GM12892 (cell line): ENCODE measurements around the gene CCNB1IP1.
"Not testable (repeated sequence)": the region's sequence is repeated elsewhere in the genome, so short reads cannot be mapped to it uniquely, and the experiment has no call there.

Source experiments
- DNase-seq: peaks from one replicate; pipeline ENCODE4 v3.0.0; 2011; ENCODE audit not compliant: insufficient read length
- FAIRE-seq: peaks from 2 replicates; lab custom pipeline; 2011; peaks lifted over from hg19 to GRCh38; lab: Jason Lieb, UNC
- POLR2A ChIP-seq: IDR thresholded peaks from 2 replicates; pipeline ENCODE4 v1.6.1; 2011; ENCODE audit warnings: low read depth, low read length, control low read depth
- POLR2AphosphoS5 ChIP-seq: IDR thresholded peaks from 2 replicates; pipeline ENCODE4 v1.6.1; 2011; ENCODE audit warnings: low read depth, low read length, control low read depth
- TAF1 ChIP-seq: IDR thresholded peaks from 2 replicates; pipeline ENCODE4 v1.6.1; 2011; ENCODE audit warnings: low read depth, mild to moderate bottlenecking, control low read depth, low read length, borderline replicate concordance

CCNB1IP1 gene

GRCh38 chr14:20278414-20278813 is 54.7 kb downstream of the CCNB1IP1 start:
- FAIRE-seq (peak; percentile 40), DNase-seq (no peak)
- TF ChIP-seq POLR2AphosphoS5 (no peak), POLR2A (no peak), TAF1 (no peak)

GRCh38 chr14:20277409-20277808 is 55.7 kb downstream of the CCNB1IP1 start:
- TF ChIP-seq POLR2A (no peak), POLR2AphosphoS5 (no peak), TAF1 (no peak)
- DNase-seq, result no peak
- no peak for FAIRE-seq

GRCh38 chr14:20274062-20274461 is 59.0 kb downstream of the CCNB1IP1 start:
- no peak for FAIRE-seq
- TF ChIP-seq POLR2AphosphoS5 (no peak), TAF1 (no peak), POLR2A (no peak)
- DNase-seq, result no peak

- FAIRE-seq, result not testable (repeated sequence)
Observed at GRCh38 chr14:20264361-20264760, 68.7 kb downstream of the CCNB1IP1 start.

GRCh38 chr14:20262642-20263128 is 70.4 kb downstream of the CCNB1IP1 start:
- TF ChIP-seq POLR2A (no peak), POLR2AphosphoS5 (no peak), TAF1 (no peak)
- FAIRE-seq (no peak), DNase-seq (no peak)

More at GRCh38 chr14:20264361-20264760, 68.7 kb downstream of the CCNB1IP1 start:
- not testable (repeated sequence) for DNase-seq
